GM18868 (cell line): ENCODE data around the gene NSUN2.

Experiments used
- ATAC-seq: cut with Tn5 transposase; IDR thresholded peaks from one replicate; pipeline ENCODE4 v1.9.1; 2021; ENCODE audit warnings: mild to moderate bottlenecking, moderate library complexity; ENCODE audit not compliant: unreplicated experiment

Gene NSUN2

GRCh38 chr5:6606884-6607558, 25.8 kb downstream of the NSUN2 start:
- no peak for ATAC-seq

GRCh38 chr5:6604946-6605345, 27.9 kb downstream of the NSUN2 start:
- no peak for ATAC-seq

GRCh38 chr5:6604341-6604740, 28.5 kb downstream of the NSUN2 start:
- no peak for ATAC-seq

- ATAC-seq = no peak
These were observed 29.2 kb downstream of the NSUN2 start for GRCh38 chr5:6603643-6604042.

DNA sequence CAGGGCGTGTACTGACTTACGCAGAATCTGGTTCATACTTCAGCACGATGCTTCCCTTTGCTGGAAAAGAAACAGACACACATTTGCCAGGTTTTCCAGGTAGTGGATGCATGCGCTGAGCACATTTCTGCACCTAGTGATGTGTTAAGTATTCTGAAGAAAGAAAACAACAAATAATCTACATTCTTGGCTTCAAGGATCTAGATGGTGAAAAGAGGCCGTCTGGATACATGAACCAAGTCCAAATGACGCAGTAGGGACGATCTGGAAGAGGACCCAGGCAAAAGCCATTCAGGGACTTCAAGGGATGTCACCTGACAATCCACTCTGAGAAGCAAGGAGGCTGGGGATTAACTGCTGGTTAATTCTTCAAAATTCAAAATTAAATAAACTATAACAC, 30.4 kb downstream of the NSUN2 start:
- ATAC-seq = no peak

DNA sequence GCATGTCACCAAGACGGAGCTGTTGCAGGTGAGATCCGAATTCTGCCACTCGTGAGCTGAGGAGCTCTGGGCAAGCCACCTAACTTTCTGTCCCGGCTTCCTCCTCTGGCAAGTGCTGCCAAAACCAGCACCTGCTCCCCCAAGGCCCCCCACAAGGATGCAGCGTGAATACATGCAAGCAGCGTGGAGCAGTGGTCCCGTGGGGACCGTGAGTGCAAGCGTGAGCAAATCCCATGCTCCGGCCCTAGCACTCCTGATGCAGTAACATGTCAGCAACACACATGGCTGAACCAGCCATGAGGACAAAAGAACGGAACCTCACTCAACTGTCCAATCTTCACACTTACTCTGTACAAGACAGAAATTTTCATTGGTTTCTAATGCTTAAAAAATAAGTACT, 31.0 kb downstream of the NSUN2 start:
- no peak for ATAC-seq

DNA sequence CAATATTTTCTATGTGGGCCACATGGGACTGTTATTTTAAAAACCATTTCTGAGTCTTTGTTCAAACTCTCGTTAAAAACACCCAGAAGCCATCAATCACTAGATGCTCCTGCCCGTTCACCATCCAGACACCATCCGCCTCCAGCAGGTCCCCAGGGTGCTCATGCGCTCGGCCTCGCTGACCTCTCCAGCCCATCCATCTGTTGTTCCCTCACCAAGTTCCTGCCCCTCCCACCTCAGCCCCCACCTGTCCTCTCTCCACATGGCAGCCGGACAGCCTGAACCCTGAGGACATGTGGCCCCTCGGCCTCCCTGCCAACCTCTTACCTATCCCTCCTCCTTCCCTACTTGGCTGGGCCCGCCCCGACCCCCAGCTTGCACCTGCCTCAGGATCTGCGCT, 31.6 kb downstream of the NSUN2 start:
- ATAC-seq = no peak

- ATAC-seq = no peak
These were observed 33.1 kb downstream of the NSUN2 start for GRCh38 chr5:6599739-6600138.

GRCh38 chr5:6598351-6598900, 34.4 kb downstream of the NSUN2 start:
- no peak for ATAC-seq

- no peak for ATAC-seq
These were observed 35.3 kb downstream of the NSUN2 start for GRCh38 chr5:6597557-6597956.

- ATAC-seq = no peak
These were observed 36.5 kb downstream of the NSUN2 start for GRCh38 chr5:6596388-6596787.

DNA sequence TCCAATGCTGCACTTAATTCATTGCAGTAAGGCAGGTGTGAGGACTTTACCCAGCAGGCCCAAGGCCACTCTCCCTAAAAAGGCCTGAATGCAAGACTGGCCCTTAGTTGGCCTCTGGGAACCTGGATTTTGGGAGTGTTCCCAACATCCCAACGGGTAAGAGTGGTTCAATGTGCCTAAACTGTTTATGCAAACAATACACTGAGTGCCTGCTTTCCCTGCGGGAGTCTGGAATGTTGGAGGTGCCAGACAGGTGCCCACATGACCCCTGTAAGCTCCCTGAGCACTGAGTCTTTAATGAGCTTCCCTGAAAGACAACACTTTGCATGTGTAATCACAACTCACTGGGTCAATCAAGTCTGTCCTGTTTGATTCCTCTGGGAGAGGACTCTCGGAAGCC, 37.4 kb downstream of the NSUN2 start:
- no peak for ATAC-seq

DNA sequence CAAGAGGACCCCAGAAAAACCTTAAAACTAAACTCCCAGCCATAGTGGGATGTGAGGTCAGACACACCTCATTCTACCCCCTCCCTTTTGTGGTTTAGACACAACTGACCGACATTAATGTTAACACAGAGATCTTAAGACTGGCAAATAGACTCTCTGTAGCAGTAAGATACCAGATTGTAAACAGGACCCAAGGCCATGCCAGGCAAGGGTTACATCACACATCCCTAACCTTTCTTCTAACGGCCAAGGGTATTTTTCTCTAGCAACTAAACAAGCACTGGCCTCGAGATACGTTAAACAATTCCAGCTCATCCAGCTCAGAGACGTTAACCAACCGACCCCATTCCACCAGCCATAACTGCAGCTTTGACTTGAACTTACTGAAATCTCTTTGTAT, 38.8 kb downstream of the NSUN2 start:
- ATAC-seq = no peak

- ATAC-seq = no peak
These were observed 39.5 kb downstream of the NSUN2 start for GRCh38 chr5:6593148-6594016.

GRCh38 chr5:6592601-6593000, 40.2 kb downstream of the NSUN2 start:
- no peak for ATAC-seq

GRCh38 chr5:6591671-6592288, 41.1 kb downstream of the NSUN2 start:
- no peak for ATAC-seq

GRCh38 chr5:6590581-6590980, 42.3 kb downstream of the NSUN2 start:
- no peak for ATAC-seq

GRCh38 chr5:6587171-6587570, 45.7 kb downstream of the NSUN2 start:
- no peak for ATAC-seq

DNA sequence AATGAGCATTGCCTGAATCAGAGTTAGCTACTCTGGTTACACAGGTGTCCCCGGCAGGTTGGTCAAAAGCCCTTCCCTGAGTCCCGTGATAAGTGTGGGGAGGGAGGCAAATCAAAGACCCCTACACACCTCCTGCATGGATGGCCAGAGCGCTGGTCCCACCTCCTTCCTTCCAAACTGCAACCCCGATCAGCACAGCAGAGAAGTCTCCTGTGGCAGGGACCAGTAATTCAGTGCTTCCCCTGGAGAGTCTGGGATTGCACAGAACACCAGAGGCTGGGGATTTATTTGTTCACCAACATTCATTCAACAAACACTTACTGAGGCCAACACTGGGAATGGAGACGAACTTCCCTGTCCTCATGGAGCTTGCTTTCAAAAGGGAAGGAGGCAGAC, 46.2 kb downstream of the NSUN2 start:
- no peak for ATAC-seq

- no peak for ATAC-seq
These were observed 46.8 kb downstream of the NSUN2 start for GRCh38 chr5:6585939-6586646.

- no peak for ATAC-seq
These were observed 47.7 kb downstream of the NSUN2 start for GRCh38 chr5:6585168-6585567.
